Fibroblast of peridontal ligament (primary cell): Measurements from ENCODE around the gene IL9R.
"Not testable (repeated sequence)": the region's sequence is repeated elsewhere in the genome, so short reads cannot be mapped to it uniquely, and the experiment has no call there.

Experiments used
- DNase-seq: peaks from one replicate; pipeline ENCODE4 v3.0.0-alpha.2; 2010; ENCODE audit errors: extremely low read depth

The IL9R gene

DNA sequence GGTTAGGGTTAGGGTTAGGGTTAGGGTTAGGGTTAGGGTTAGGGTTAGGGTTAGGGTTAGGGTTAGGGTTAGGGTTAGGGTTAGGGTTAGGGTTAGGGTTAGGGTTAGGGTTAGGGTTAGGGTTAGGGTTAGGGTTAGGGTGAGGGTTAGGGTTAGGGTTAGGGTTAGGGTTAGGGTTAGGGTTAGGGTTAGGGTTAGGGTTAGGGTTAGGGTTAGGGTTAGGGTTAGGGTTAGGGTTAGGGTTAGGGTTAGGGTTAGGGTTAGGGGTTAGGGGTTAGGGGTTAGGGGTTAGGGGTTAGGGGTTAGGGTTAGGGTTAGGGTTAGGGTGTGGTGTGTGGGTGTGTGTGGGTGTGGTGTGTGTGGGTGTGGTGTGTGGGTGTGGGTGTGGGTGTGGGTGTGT is 33.0 kb downstream of the IL9R start:
- not testable (repeated sequence) for DNase-seq
